CD8-positive, alpha-beta memory T cell (primary cell): ENCODE results near the gene AGK. TPM values are rescaled to one million over a fixed set of nuclear protein-coding genes. Genes with fewer than 3 reads are reported as not detected.

ENCODE experiments used
- CTCF ChIA-PET: fragments of 350-600 bp; sonication (Branson Sonifier 250); formaldehyde crosslinking; loops from one replicate; lab custom pipeline; 2021; ENCODE audit warnings: antibody characterized with exemption; lab: Charles Lee
- POLR2A ChIA-PET: fragments of 350-600 bp; sonication (Branson Sonifier 250); formaldehyde crosslinking; loops from one replicate; lab custom pipeline; 2021; ENCODE audit warnings: antibody characterized with exemption; lab: Charles Lee
- DNase-seq, 5 donors: peaks; one replicate each; pipeline versions ENCODE4 v3.0.0 to v3.0.0-alpha.2; 2020 to 2022; ENCODE audit warnings: mixed read lengths in 1 of 5
- H3K27ac ChIP-seq: one replicate; pipeline ENCODE4 v1.7.0; 2013; ENCODE audit warnings: low read depth, mild to moderate bottlenecking, low read length, moderate library complexity
- H3K27me3 ChIP-seq: 2 replicates; pipeline ENCODE4 v1.7.0; 2013; ENCODE audit warnings: low read length, mild to moderate bottlenecking; ENCODE audit not compliant: insufficient read depth, poor library complexity, severe bottlenecking
- H3K36me3 ChIP-seq: 2 replicates; pipeline ENCODE4 v1.7.0; 2013; ENCODE audit warnings: mild to moderate bottlenecking, low read length, moderate library complexity; ENCODE audit not compliant: insufficient read depth
- H3K4me1 ChIP-seq: 2 replicates; pipeline ENCODE4 v1.7.0; 2013; ENCODE audit warnings: mild to moderate bottlenecking, low read length, moderate library complexity; ENCODE audit not compliant: insufficient read depth
- H3K4me3 ChIP-seq: 2 replicates; pipeline ENCODE4 v1.7.0; 2013; ENCODE audit warnings: mild to moderate bottlenecking, low read length
- H3K9me3 ChIP-seq: 2 replicates; pipeline ENCODE4 v1.7.0; 2013; ENCODE audit warnings: mild to moderate bottlenecking, low read length
- H3K27ac Mint-ChIP-seq, 8 donors: one replicate each; pipeline ENCODE4 v1.8.0; 2020 to 2021; ENCODE audit warnings: mixed read lengths in 8 of 8, mild to moderate bottlenecking in 6 of 8, inconsistent platforms in 3 of 8, moderate library complexity in 3 of 8
- H3K27me3 Mint-ChIP-seq, 2 donors: one replicate each; pipeline ENCODE4 v1.8.0; 2020 to 2021; ENCODE audit warnings: mixed read lengths in 2 of 2, mild to moderate bottlenecking in 1 of 2, moderate library complexity in 1 of 2
- H3K36me3 Mint-ChIP-seq, 3 donors: one replicate each; pipeline ENCODE4 v1.8.0; 2020 to 2021; ENCODE audit warnings: mixed read lengths in 3 of 3, inconsistent platforms in 1 of 3, mild to moderate bottlenecking in 1 of 3
- H3K4me1 Mint-ChIP-seq, 3 donors: one replicate each; pipeline ENCODE4 v1.8.0; 2020 to 2021; ENCODE audit warnings: mixed read lengths in 3 of 3, inconsistent platforms in 1 of 3, mild to moderate bottlenecking in 1 of 3
- H3K4me3 Mint-ChIP-seq, 7 donors: one replicate each; pipeline ENCODE4 v1.8.0; 2020 to 2021; ENCODE audit warnings: mixed read lengths in 7 of 7, mild to moderate bottlenecking in 6 of 7, moderate library complexity in 4 of 7, inconsistent platforms in 2 of 7
- H3K9me3 Mint-ChIP-seq, 5 donors: one replicate each; pipeline ENCODE4 v1.8.0; 2020 to 2022; ENCODE audit warnings: mixed read lengths in 5 of 5, mild to moderate bottlenecking in 3 of 5, moderate library complexity in 2 of 5, inconsistent platforms in 1 of 5
- polyA plus RNA-seq: library from polyadenylated mRNA; unstranded; fragments of 300-500 nt; fragmentation: Illumina TruSeq; gene quantifications from one replicate; pipeline ENCODE4 v1.2.3, GENCODE V29; 2021
- total RNA-seq, 2 experiments: library from RNA; stranded (reverse); gene quantifications; one replicate each; pipeline ENCODE4 v1.2.3, GENCODE V29; 2021

Gene AGK
- total and polyA plus RNA-seq, 3 experiments from 2014 or later = 42.8 to 94.3 (median 88.5) TPM

DNA sequence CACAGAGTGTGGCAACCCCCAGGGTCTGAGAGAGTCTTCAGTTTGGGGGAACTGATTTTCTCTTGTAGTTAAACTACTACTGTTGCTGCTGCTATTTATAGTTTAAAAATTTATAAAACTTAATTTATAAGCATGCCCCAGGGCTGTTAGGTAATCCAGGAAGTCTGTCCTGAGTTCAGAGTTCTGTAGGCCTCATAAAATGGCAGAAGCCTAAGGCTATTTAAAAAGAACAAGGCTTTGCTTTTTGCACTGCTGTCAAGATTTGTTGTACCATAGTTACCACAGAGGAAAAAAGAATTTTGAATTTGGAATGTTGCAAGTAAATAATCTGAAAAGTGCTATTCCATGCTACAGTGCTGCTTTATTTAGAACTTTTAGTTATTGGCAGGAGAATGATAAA is 66.1 kb downstream of the AGK start:
- DNase-seq = no peak
- ChIA-PET CTCF (no interaction called here), POLR2A (no interaction called here)
- H3K4me3 ChIP-seq = no peak overlapping the region
- no peak overlapping the region for H3K27ac ChIP-seq
- H3K36me3 ChIP-seq = peaks cover 2% of the 10 kb centered on the region
- H3K9me3 ChIP-seq = no peaks in the 10 kb centered on the region
- Mint-ChIP-seq H3K27me3 (no peaks in the 10 kb centered on the region), H3K4me1 (no peaks in the 10 kb centered on the region), H3K27ac (no peak overlapping the region), H3K9me3 (no peaks in the 10 kb centered on the region), H3K4me3 (no peak overlapping the region), H3K36me3 (peaks cover 4 to 72% (median 18%) of the 10 kb centered on the region in 3 donors)
- no peaks in the 10 kb centered on the region for H3K27me3 ChIP-seq
- no peaks in the 10 kb centered on the region for H3K4me1 ChIP-seq

DNA sequence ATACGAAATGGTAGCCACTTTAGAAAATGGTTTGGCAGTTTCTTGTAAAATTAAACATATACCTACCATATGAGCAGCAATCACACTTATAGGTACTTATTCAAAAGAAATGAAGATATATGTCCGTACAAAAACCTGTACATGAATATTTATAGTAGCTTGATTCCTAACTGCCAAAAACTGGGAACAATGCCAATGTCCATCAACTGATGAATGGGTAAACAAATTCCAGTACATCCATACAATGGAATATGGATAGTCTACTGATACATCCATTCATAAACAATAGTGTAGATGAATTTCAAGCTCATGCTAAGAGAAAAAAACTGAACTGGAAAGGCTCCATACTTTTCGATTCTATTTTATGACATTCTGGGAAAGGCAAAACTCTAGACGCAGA is 68.5 kb downstream of the AGK start:
- Mint-ChIP-seq H3K4me1 (no peaks in the 10 kb centered on the region), H3K27me3 (no peaks in the 10 kb centered on the region), H3K27ac (peak overlapping the region in 1 of 8 donors; percentile 31), H3K9me3 (no peaks in the 10 kb centered on the region), H3K36me3 (peaks cover 14 to 78% (median 28%) of the 10 kb centered on the region in 3 donors), H3K4me3 (no peak overlapping the region)
- Histone ChIP-seq H3K27me3 (no peaks in the 10 kb centered on the region), H3K9me3 (no peaks in the 10 kb centered on the region), H3K36me3 (no peaks in the 10 kb centered on the region), H3K4me1 (no peaks in the 10 kb centered on the region), H3K27ac (no peak overlapping the region), H3K4me3 (no peak overlapping the region)
- POLR2A ChIA-PET = no interaction called here
- CTCF ChIA-PET = no interaction called here
- DNase-seq = no peak

DNA sequence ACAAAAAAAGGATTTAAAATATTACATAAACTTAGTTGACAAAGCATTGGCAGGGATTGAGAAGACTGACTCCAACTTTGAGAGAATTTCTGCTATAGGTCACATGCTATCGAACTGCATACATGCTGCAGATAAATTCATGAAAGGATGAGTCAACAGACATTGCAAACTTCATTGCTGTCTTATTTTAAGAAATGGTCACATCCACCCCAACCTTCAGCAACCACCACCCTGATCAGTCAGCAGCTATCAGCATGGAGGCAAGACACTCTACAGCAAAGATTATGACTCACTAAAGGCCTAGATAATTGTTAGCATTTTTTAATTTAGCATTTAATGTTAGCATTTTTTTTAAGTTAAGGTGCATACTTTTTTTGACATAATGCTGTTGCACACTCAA is 73.6 kb downstream of the AGK start:
- no peaks in the 10 kb centered on the region for H3K4me1 Mint-ChIP-seq
- Histone ChIP-seq H3K36me3 (no peaks in the 10 kb centered on the region), H3K4me1 (no peaks in the 10 kb centered on the region), H3K9me3 (no peaks in the 10 kb centered on the region), H3K27ac (no peak overlapping the region), H3K27me3 (no peaks in the 10 kb centered on the region), H3K4me3 (no peak overlapping the region)
- H3K27me3 Mint-ChIP-seq = no peaks in the 10 kb centered on the region
- DNase-seq = no peak
- no peaks in the 10 kb centered on the region for H3K9me3 Mint-ChIP-seq
- H3K36me3 Mint-ChIP-seq = peaks cover 16 to 69% (median 35%) of the 10 kb centered on the region in 3 donors
- H3K4me3 Mint-ChIP-seq = no peak overlapping the region
- peak overlapping the region in 2 of 8 donors; percentile 30 to 40 for H3K27ac Mint-ChIP-seq
- CTCF ChIA-PET = no interaction called here
- POLR2A ChIA-PET = no interaction called here

DNA sequence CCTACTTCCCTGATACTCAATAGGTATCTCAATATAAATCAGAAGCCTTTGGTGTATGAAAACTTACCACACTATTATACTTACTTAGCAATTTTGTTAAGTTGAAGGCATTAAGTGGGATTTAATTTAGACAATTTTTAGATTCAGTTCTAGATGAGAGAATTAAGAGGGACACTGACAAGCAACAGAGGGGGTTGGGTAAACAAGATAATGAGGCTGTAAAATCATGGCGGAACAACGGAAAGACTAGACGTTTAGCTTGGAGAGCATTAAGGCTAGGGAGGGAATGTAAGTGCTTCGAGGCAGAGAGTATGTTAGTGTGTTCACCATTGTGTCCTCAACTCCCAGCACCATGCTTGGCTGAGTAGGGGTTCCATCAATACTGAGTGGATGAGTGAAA is 79.4 kb downstream of the AGK start:
- CTCF ChIA-PET = no interaction called here
- POLR2A ChIA-PET = no interaction called here
- no peaks in the 10 kb centered on the region for H3K36me3 ChIP-seq

DNA sequence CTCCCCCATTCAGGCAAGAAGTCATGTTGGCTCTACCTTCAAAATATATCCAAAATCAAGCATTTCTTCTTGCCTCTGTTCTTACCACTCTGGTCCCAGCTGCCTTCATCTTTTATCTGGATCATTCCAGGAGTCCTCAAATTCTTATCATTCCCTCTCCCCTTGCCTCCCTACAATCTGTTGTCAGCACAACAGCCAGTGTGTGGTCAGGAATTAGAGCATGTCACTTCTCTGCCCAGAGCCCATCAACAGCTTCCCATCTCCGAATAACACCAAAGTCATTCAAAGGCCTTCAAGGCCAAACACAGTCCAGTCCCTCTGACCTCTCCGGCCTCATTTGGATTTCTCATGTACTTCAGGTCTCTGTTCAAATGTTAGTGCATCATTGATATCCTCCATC is 80.3 kb downstream of the AGK start:
- Histone ChIP-seq H3K4me1 (no peaks in the 10 kb centered on the region), H3K27ac (no peak overlapping the region), H3K4me3 (no peak overlapping the region), H3K36me3 (no peaks in the 10 kb centered on the region), H3K27me3 (no peaks in the 10 kb centered on the region), H3K9me3 (no peaks in the 10 kb centered on the region)
- Mint-ChIP-seq H3K27ac (peak overlapping the region in 1 of 8 donors; percentile 89), H3K9me3 (no peaks in the 10 kb centered on the region), H3K4me1 (no peaks in the 10 kb centered on the region), H3K4me3 (no peak overlapping the region), H3K36me3 (peaks cover 5 to 58% (median 30%) of the 10 kb centered on the region in 3 donors), H3K27me3 (no peaks in the 10 kb centered on the region)
- no peak for DNase-seq
- ChIA-PET POLR2A (no interaction called here), CTCF (interaction anchor here (1.4 kb wide), 1 partner anchor 23 kb away, joined by 3 read pairs; no protein-coding TSS in a partner anchor)

More for the DNA sequence above, 79.4 kb downstream of the AGK start:
- Mint-ChIP-seq H3K27me3 (no peaks in the 10 kb centered on the region), H3K27ac (peak overlapping the region in 2 of 8 donors; percentile 22 to 48), H3K9me3 (no peaks in the 10 kb centered on the region), H3K36me3 (peaks cover 5 to 56% (median 27%) of the 10 kb centered on the region in 3 donors), H3K4me3 (no peak overlapping the region), H3K4me1 (no peaks in the 10 kb centered on the region)
- Histone ChIP-seq H3K4me3 (no peak overlapping the region), H3K27me3 (no peaks in the 10 kb centered on the region), H3K9me3 (no peaks in the 10 kb centered on the region), H3K4me1 (no peaks in the 10 kb centered on the region), H3K27ac (no peak overlapping the region)
- no peak for DNase-seq

DNA sequence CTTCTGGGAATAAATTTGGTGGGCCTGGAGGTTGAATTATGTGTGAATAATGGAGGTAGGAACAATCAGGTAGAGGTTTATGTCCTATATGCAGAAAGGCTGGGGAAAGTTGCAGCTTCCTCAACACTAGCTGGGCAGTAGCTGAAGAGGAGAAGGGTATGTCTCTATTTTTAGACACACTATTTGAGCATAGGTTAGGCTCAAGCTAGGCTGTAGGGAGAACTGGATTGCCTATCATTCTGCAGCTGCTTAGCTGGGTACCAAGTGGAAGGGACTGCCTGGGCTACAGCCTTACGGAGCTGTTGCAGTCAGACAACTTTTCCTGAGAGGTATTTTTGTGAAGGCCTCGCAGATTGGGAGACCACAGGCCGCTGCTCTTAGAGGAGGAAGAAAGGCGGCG is 82.9 kb downstream of the AGK start:
- H3K27me3 Mint-ChIP-seq = no peaks in the 10 kb centered on the region
- no peaks in the 10 kb centered on the region for H3K36me3 ChIP-seq
- peak overlapping the region in 2 of 8 donors; percentile 23 to 33 for H3K27ac Mint-ChIP-seq
- ChIA-PET CTCF (no interaction called here), POLR2A (no interaction called here)
- H3K9me3 Mint-ChIP-seq = no peaks in the 10 kb centered on the region
- no peaks in the 10 kb centered on the region for H3K4me1 Mint-ChIP-seq
- peaks cover 5 to 65% (median 36%) of the 10 kb centered on the region in 3 donors for H3K36me3 Mint-ChIP-seq
- no peaks in the 10 kb centered on the region for H3K27me3 ChIP-seq
- DNase-seq = no peak
- no peak overlapping the region for H3K4me3 ChIP-seq
- H3K9me3 ChIP-seq = no peaks in the 10 kb centered on the region
- H3K4me1 ChIP-seq = no peaks in the 10 kb centered on the region
- no peak overlapping the region for H3K27ac ChIP-seq
- no peak overlapping the region for H3K4me3 Mint-ChIP-seq

DNA sequence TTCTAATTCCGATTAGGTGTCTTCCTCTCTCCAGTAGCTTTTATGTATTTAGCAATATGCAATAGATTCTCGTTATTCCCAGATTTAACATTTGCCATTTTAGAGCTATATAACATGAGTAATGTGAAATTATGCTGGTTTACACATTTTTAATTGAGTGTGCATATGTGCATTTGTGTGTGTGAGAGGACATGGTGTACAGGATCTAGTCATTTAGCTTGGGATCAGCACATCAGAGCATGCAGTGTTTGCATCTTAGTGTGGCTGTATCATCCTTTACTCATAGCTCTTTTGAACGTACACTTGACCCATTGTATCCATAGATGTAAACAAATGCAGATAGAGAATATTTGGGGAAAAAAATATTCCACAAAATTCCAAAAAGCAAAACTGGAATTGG is 84.8 kb downstream of the AGK start:
- no peak overlapping the region for H3K27ac Mint-ChIP-seq
- no peaks in the 10 kb centered on the region for H3K4me1 Mint-ChIP-seq
- no peak overlapping the region for H3K4me3 ChIP-seq
- H3K27ac ChIP-seq = no peak overlapping the region
- no peaks in the 10 kb centered on the region for H3K27me3 ChIP-seq
- H3K4me3 Mint-ChIP-seq = no peak overlapping the region
- H3K4me1 ChIP-seq = no peaks in the 10 kb centered on the region
- H3K27me3 Mint-ChIP-seq = no peaks in the 10 kb centered on the region
- no peak for DNase-seq
- no peaks in the 10 kb centered on the region for H3K9me3 ChIP-seq
- CTCF ChIA-PET = interaction anchor here (1.0 kb wide), 1 partner anchor 19 kb away, joined by 3 read pairs; no protein-coding TSS in a partner anchor
- H3K9me3 Mint-ChIP-seq = no peaks in the 10 kb centered on the region
- no peaks in the 10 kb centered on the region for H3K36me3 ChIP-seq
- POLR2A ChIA-PET = no interaction called here
- H3K36me3 Mint-ChIP-seq = peaks cover 5 to 72% (median 38%) of the 10 kb centered on the region in 3 donors

DNA sequence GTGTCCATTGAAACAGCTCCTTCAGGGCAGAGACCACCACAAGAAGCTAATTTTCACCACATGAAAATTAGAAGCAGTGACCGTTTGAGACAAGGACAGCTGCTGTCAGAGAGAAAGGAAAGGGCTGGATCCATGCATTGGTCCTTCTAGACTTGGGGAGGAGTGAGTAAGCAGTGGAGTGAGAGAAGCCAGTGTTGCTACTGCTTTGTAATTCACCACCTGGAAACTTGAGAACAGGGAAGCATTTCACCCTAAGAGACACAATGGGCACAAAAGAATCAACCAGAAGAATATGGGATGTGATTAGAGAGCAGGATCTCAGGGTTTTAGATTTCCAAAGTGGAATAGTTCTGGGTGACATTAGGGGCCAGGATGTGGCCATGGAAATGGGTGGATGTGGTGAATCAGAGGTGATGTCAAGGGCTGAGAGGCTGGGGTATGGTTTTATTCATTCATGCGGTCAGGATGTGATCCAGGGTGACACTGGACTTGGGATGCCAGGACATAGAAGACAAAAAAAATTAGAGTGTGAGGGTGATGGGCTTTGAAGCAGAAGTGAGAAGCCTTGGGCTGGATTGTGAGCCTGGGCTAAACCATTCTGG is 89.1 kb downstream of the AGK start:
- no peaks in the 10 kb centered on the region for H3K27me3 Mint-ChIP-seq
- Histone ChIP-seq H3K27ac (no peak overlapping the region), H3K9me3 (no peaks in the 10 kb centered on the region), H3K4me1 (no peaks in the 10 kb centered on the region), H3K4me3 (no peak overlapping the region), H3K27me3 (no peaks in the 10 kb centered on the region), H3K36me3 (peaks cover 15% of the 10 kb centered on the region)
- H3K27ac Mint-ChIP-seq = peak overlapping the region in 4 of 8 donors; percentile 40 to 93 (median 63)
- ChIA-PET POLR2A (no interaction called here), CTCF (no interaction called here)
- DNase-seq = no peak
- no peak overlapping the region for H3K4me3 Mint-ChIP-seq
- peaks cover 0 to 70% (median 32%) of the 10 kb centered on the region in 3 donors for H3K36me3 Mint-ChIP-seq
- H3K4me1 Mint-ChIP-seq = no peaks in the 10 kb centered on the region
- no peaks in the 10 kb centered on the region for H3K9me3 Mint-ChIP-seq
